Activated T-helper 2 cell treated with anti-CD3 and anti-CD28 coated beads, Interferon-gamma antibody, Interleukin-2, Interleukin-4, amounts not matched to agents 10 μg/mL and 5 μg/mL and 100 μg/mL, durations not matched to agents 14 hours and 24 hours and 36 hours (primary cell): Measurements from ENCODE around the gene ARHGAP32. TPM values are rescaled to one million over a fixed set of nuclear protein-coding genes. Genes with fewer than 3 reads are reported as not detected.
"Not testable (repeated sequence)": the region's sequence is repeated elsewhere in the genome, so short reads cannot be mapped to it uniquely, and the experiment has no call there.

Experiments used
- DNase-seq: peaks from one replicate; pipeline ENCODE4 v3.0.0; 2021; ENCODE audit warnings: low spot score
- H3K27ac Mint-ChIP-seq: one replicate; pipeline ENCODE4 v1.8.0; 2021; ENCODE audit warnings: mixed read lengths
- H3K27me3 Mint-ChIP-seq: one replicate; pipeline ENCODE4 v1.8.0; 2021; ENCODE audit warnings: low read depth, mixed read lengths
- H3K36me3 Mint-ChIP-seq: one replicate; pipeline ENCODE4 v1.8.0; 2021; ENCODE audit warnings: low read depth, mixed read lengths
- H3K4me1 Mint-ChIP-seq: one replicate; pipeline ENCODE4 v1.8.0; 2021; ENCODE audit warnings: low read depth, mixed read lengths
- H3K4me3 Mint-ChIP-seq: one replicate; pipeline ENCODE4 v1.8.0; 2021; ENCODE audit warnings: low read depth, mild to moderate bottlenecking, moderate library complexity, mixed read lengths
- H3K9me3 Mint-ChIP-seq: one replicate; pipeline ENCODE4 v1.8.0; 2021; ENCODE audit warnings: mixed read lengths
- intact Hi-C: fragments of 100-400 bp; cut with micrococcal nuclease; formaldehyde crosslinking; loops from one replicate; pipeline ENCODE4 v1.15.1; 2023
- total RNA-seq: library from RNA; stranded (reverse); gene quantifications from 2 replicates; pipeline ENCODE4 v1.2.3, GENCODE V29; 2022

ARHGAP32 gene
- total RNA-seq, 1 donor from 2014 or later = 4.6 TPM

DNA sequence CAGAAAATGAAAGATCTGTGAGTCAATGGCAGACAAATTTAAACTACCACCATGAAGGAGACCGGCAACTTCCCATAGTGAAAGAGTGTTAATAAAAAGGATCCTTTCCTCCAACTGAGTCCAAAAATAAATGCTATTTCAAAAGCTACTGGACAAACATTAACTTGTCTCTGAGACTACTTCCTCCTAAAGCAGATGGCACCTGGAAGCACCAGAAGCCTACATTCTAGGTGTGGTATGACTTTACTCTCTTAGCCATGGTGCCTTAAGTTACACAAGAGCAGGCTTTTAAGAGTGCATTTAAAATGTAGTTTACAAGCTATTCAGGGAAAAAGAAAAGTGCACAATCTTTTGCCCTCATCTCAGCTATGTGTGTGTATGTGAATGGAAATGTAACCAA, 2.5 kb downstream of the ARHGAP32 start:
- peaks cover 2% of the 10 kb centered on the region for H3K9me3 Mint-ChIP-seq
- intact Hi-C loops = no loop called here
- DNase-seq = no peak
- no peak overlapping the region for H3K27ac Mint-ChIP-seq
- H3K36me3 Mint-ChIP-seq = no peaks in the 10 kb centered on the region
- H3K4me3 Mint-ChIP-seq = no peak overlapping the region
- no peaks in the 10 kb centered on the region for H3K27me3 Mint-ChIP-seq
- no peaks in the 10 kb centered on the region for H3K4me1 Mint-ChIP-seq

GRCh38 chr11:129185082-129185481, 7.0 kb downstream of the ARHGAP32 start:
- intact Hi-C loops, DNase-seq, H3K4me1 Mint-ChIP-seq, H3K27ac Mint-ChIP-seq, H3K9me3 Mint-ChIP-seq, H3K27me3 Mint-ChIP-seq, H3K4me3 Mint-ChIP-seq, H3K36me3 Mint-ChIP-seq: not testable (repeated sequence)

DNA sequence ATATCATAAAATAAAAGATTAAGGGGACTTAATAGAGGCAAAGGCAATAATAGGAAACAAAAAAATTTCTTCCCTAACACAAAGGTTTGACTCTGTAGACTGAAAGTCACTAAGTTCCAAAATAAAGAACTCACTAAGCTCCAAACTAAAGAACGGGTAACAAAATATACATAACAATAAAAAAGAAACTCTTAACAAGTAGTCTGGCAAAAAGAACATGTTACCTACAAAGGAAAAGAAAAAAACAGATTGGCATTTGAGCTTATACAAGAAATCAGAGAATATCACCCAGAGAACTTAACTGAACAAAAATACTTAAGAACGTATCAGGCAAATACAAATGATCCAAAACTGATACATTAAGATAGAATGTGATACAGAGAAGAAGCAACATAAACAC, 7.5 kb downstream of the ARHGAP32 start:
- Mint-ChIP-seq H3K4me3 (no peak overlapping the region), H3K27ac (no peak overlapping the region), H3K36me3 (no peaks in the 10 kb centered on the region), H3K27me3 (no peaks in the 10 kb centered on the region), H3K9me3 (peaks cover 3% of the 10 kb centered on the region), H3K4me1 (no peaks in the 10 kb centered on the region)
- intact Hi-C loops = no loop called here
- DNase-seq = no peak

DNA sequence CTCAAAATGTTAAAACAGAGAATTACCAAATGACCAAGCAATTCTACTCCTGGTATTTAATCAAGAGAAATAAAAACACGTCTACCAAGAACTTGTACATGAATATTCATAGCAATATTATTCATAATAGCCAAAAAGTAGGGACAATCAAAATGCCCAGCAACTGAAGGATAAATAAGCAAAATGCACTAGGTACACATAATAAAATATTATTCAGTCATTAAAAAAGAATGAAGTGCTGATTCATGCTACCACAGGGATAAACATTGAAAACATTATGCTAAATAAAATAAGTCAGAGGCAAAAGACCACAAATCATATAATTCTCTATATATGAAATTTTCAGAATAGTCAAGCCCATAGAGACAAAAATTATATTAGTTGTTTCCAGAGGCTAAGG, 24.8 kb downstream of the ARHGAP32 start:
- peaks cover 16% of the 10 kb centered on the region for H3K27me3 Mint-ChIP-seq
- no peak overlapping the region for H3K27ac Mint-ChIP-seq
- no peak for DNase-seq
- intact Hi-C loops = no loop called here
- H3K9me3 Mint-ChIP-seq = peaks cover 18% of the 10 kb centered on the region
- H3K4me1 Mint-ChIP-seq = peaks cover 10% of the 10 kb centered on the region
- no peak overlapping the region for H3K4me3 Mint-ChIP-seq
- H3K36me3 Mint-ChIP-seq = no peaks in the 10 kb centered on the region

DNA sequence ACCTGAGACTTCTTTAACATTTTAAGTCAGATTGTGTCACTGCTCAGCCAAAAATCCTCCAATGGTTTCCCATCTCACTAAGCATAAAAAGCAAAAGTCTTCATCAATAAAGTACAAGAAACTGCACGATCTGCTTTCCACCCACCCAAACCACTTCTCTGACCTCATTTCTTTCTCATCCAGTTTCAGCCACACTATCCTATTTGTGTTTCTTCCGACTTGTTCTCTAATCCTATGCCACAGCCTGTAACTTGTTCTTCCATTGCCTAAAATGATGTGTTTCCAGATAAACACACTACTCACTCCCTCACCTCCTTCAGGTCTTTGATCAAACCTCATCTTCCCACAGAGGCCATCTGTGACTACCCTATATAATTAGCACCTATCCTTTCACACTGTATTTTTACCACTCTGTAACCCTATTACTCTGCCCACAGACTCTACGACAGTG, 28.4 kb downstream of the ARHGAP32 start:
- intact Hi-C loops = loop anchor here (5.0 kb wide), 1 partner anchor 119 kb away; no protein-coding TSS in a partner anchor
- DNase-seq = no peak
- Mint-ChIP-seq H3K4me3 (no peak overlapping the region), H3K36me3 (no peaks in the 10 kb centered on the region), H3K27me3 (peaks cover 16% of the 10 kb centered on the region), H3K4me1 (peaks cover 14% of the 10 kb centered on the region), H3K9me3 (peaks cover 13% of the 10 kb centered on the region), H3K27ac (no peak overlapping the region)

- intact Hi-C loops, DNase-seq, H3K36me3 Mint-ChIP-seq, H3K4me1 Mint-ChIP-seq, H3K27me3 Mint-ChIP-seq, H3K9me3 Mint-ChIP-seq, H3K4me3 Mint-ChIP-seq, H3K27ac Mint-ChIP-seq: not testable (repeated sequence)
Observed at GRCh38 chr11:129157080-129157479, 35.0 kb downstream of the ARHGAP32 start.

DNA sequence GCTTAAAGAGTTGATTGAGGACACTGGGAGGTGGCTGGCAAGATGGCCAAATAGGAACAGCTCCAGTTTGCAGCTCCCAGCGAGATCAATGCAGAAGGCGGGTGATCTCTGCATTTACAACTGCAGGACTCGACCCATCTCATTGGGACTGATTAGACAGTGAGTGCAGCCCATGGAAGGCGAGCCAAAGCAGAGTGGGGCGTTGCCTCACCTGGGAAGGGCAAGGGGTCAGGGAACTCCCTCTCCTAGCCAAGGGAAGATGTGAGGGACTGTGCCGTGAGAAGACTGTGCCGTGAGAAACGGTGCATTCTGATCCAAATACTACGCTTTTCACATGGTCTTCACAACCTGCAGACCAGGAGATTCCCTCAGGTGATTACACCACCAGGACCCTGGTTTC, 36.4 kb downstream of the ARHGAP32 start:
- no peak overlapping the region for H3K4me3 Mint-ChIP-seq
- no peak for DNase-seq
- no peaks in the 10 kb centered on the region for H3K27me3 Mint-ChIP-seq
- peaks cover 17% of the 10 kb centered on the region for H3K9me3 Mint-ChIP-seq
- intact Hi-C loops = no loop called here
- no peak overlapping the region for H3K27ac Mint-ChIP-seq
- no peaks in the 10 kb centered on the region for H3K36me3 Mint-ChIP-seq
- no peaks in the 10 kb centered on the region for H3K4me1 Mint-ChIP-seq

DNA sequence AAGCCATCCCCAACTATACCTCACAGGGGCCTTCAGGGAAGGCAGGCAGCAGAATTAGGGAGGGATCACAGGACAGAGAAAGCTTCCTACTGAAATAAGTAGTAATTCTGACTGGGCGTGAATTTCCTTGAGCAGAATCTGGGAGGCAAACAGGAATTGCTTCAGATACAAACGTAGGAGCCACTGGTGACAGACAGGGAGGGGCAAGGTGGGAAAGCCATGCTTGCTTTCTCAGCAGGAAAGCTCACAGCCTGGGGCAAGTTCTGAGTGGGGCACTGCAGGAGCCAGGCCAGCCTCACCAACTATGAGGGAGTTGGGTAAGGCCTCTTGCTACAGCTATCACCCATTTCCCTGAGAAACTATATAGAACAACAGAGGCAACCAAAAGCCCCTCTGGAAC, 43.6 kb downstream of the ARHGAP32 start:
- DNase-seq = no peak
- Mint-ChIP-seq H3K9me3 (peaks cover 18% of the 10 kb centered on the region), H3K4me1 (no peaks in the 10 kb centered on the region), H3K27me3 (no peaks in the 10 kb centered on the region), H3K27ac (no peak overlapping the region), H3K4me3 (no peak overlapping the region), H3K36me3 (no peaks in the 10 kb centered on the region)
- intact Hi-C loops = no loop called here

- H3K4me1 Mint-ChIP-seq = no peaks in the 10 kb centered on the region
- intact Hi-C loops = no loop called here
- H3K27ac Mint-ChIP-seq = no peak overlapping the region
- H3K9me3 Mint-ChIP-seq = peaks cover 9% of the 10 kb centered on the region
- H3K36me3 Mint-ChIP-seq = no peaks in the 10 kb centered on the region
- H3K4me3 Mint-ChIP-seq = no peak overlapping the region
- no peak for DNase-seq
- H3K27me3 Mint-ChIP-seq = no peaks in the 10 kb centered on the region
Observed at GRCh38 chr11:129146191-129146590, 45.9 kb downstream of the ARHGAP32 start.

DNA sequence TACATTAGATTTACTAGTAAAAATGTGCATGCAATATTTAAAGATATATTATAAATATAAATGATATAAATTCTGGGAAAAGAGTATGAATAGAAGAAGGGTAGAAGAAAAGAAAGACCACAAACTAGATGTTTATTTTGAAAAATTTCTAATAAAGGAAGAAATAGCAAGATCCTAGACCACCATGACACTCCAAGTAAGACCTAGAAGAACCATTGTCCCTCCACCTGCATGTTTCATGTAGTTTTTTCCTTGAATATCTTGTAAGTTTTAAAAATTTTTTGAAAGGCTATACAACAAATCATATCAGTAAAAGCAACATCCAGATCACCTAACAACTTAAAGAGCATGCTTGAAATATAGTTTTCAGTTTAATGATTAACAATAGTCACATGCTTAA, 46.8 kb downstream of the ARHGAP32 start:
- Mint-ChIP-seq H3K27ac (no peak overlapping the region), H3K9me3 (peaks cover 1% of the 10 kb centered on the region), H3K27me3 (no peaks in the 10 kb centered on the region), H3K36me3 (no peaks in the 10 kb centered on the region), H3K4me1 (no peaks in the 10 kb centered on the region), H3K4me3 (no peak overlapping the region)
- intact Hi-C loops = no loop called here
- DNase-seq = no peak

- H3K4me1 Mint-ChIP-seq = no peaks in the 10 kb centered on the region
- H3K27ac Mint-ChIP-seq = no peak overlapping the region
- intact Hi-C loops = no loop called here
- H3K9me3 Mint-ChIP-seq = no peaks in the 10 kb centered on the region
- no peaks in the 10 kb centered on the region for H3K36me3 Mint-ChIP-seq
- H3K27me3 Mint-ChIP-seq = no peaks in the 10 kb centered on the region
- no peak overlapping the region for H3K4me3 Mint-ChIP-seq
- DNase-seq = no peak
Observed at GRCh38 chr11:129144256-129144655, 47.9 kb downstream of the ARHGAP32 start.

DNA sequence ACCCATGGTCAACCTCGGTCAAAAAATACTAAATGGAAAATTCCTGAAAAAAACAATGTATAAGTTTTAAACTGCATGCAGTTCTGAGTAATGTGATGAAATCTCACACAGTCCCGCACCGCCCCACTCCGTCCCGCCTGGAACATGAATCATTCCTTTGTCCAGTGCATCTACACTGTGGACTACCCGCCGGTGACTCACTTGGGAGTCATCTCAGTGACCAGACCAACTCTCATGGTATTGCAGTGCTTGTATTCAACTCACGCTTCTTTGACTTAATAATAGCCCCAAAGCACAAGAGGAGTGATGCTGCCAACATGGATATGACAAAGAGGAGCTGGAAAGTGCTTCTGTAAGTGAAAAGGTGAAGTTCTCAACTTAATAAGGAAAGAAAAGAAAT, 48.8 kb downstream of the ARHGAP32 start:
- Mint-ChIP-seq H3K9me3 (no peaks in the 10 kb centered on the region), H3K27ac (no peak overlapping the region), H3K4me3 (no peak overlapping the region), H3K36me3 (no peaks in the 10 kb centered on the region), H3K27me3 (peaks cover 1% of the 10 kb centered on the region), H3K4me1 (no peaks in the 10 kb centered on the region)
- no peak for DNase-seq
- intact Hi-C loops = no loop called here

GRCh38 chr11:129141748-129142523, 50.2 kb downstream of the ARHGAP32 start:
- H3K4me3 Mint-ChIP-seq = no peak overlapping the region
- no peak for DNase-seq
- H3K27ac Mint-ChIP-seq = no peak overlapping the region
- H3K4me1 Mint-ChIP-seq = no peaks in the 10 kb centered on the region
- no peaks in the 10 kb centered on the region for H3K9me3 Mint-ChIP-seq
- no peaks in the 10 kb centered on the region for H3K36me3 Mint-ChIP-seq
- intact Hi-C loops = no loop called here
- peaks cover 1% of the 10 kb centered on the region for H3K27me3 Mint-ChIP-seq

DNA sequence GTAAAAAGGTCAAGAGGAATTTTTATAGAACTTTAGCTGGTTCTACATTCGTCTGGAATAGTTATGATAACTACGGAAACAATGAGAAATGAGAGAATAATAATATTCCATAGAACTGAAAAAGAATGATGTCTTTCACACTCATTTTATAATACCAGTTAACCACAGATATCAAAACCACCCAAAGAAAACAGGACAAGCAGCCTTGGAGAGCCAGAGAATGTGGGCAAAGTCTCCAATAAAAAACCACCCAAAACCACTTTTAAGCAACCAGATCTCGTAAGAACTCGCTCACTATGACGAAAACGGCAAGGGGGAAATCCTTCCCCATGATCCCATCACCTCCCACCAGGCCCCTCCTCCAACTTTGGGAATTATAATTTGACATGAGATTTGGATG, 60.8 kb downstream of the ARHGAP32 start:
- Mint-ChIP-seq H3K36me3 (no peaks in the 10 kb centered on the region), H3K4me1 (no peaks in the 10 kb centered on the region), H3K4me3 (no peak overlapping the region), H3K9me3 (no peaks in the 10 kb centered on the region), H3K27me3 (peaks cover 6% of the 10 kb centered on the region), H3K27ac (no peak overlapping the region)
- DNase-seq = no peak
- intact Hi-C loops = no loop called here
